NOMO-1 (cell line): ENCODE results near the gene ISCU.
A peak's percentile ranks its signal among the peaks of the same experiment; 100 is the strongest.

Experiments used
- DNase-seq, 2 experiments: peaks; one replicate each; lab custom pipeline; 2025; ENCODE audit not compliant: unreplicated experiment in 2 of 2; lab: John Stamatoyannopoulos, UW

The ISCU gene

GRCh38 chr12:108602209-108602705, 39.9 kb downstream of the ISCU start:
- DNase-seq: no peak

- no peak for DNase-seq
These were observed 40.7 kb downstream of the ISCU start for GRCh38 chr12:108602976-108603704.

GRCh38 chr12:108603743-108604142, 41.3 kb downstream of the ISCU start:
- no peak for DNase-seq

- no peak for DNase-seq
These were observed 42.0 kb downstream of the ISCU start for GRCh38 chr12:108604208-108604941.

- DNase-seq: no peak
These were observed 42.7 kb downstream of the ISCU start for GRCh38 chr12:108605000-108605689.

- DNase-seq: no peak
These were observed 43.5 kb downstream of the ISCU start for GRCh38 chr12:108605690-108606406.

- DNase-seq: no peak
These were observed 44.1 kb downstream of the ISCU start for GRCh38 chr12:108606492-108606891.

- no peak for DNase-seq
These were observed 45.7 kb downstream of the ISCU start for GRCh38 chr12:108607981-108608600.

- no peak for DNase-seq
These were observed 46.2 kb downstream of the ISCU start for GRCh38 chr12:108608616-108609015.

GRCh38 chr12:108609537-108610335, 47.3 kb downstream of the ISCU start:
- DNase-seq: no peak

GRCh38 chr12:108610336-108610815, 48.0 kb downstream of the ISCU start:
- no peak for DNase-seq

GRCh38 chr12:108610856-108611605, 48.6 kb downstream of the ISCU start:
- DNase-seq: no peak

GRCh38 chr12:108611884-108612415, 49.6 kb downstream of the ISCU start:
- DNase-seq: peak in 1 of 2 experiments; percentile 24

- DNase-seq: no peak
These were observed 50.4 kb downstream of the ISCU start for GRCh38 chr12:108612788-108613282.

GRCh38 chr12:108613548-108613947, 51.2 kb downstream of the ISCU start:
- no peak for DNase-seq

- DNase-seq: no peak
These were observed 51.6 kb downstream of the ISCU start for GRCh38 chr12:108614041-108614440.

GRCh38 chr12:108614639-108615038, 52.2 kb downstream of the ISCU start:
- DNase-seq: no peak

GRCh38 chr12:108615918-108616317, 53.5 kb downstream of the ISCU start:
- DNase-seq: no peak
